GM18868 (cell line): ENCODE results near the gene OR7G2.
"Not testable (repeated sequence)": the region's sequence is repeated elsewhere in the genome, so short reads cannot be mapped to it uniquely, and the experiment has no call there.

Source experiments
- ATAC-seq: cut with Tn5 transposase; IDR thresholded peaks from one replicate; pipeline ENCODE4 v1.9.1; 2021; ENCODE audit warnings: mild to moderate bottlenecking, moderate library complexity; ENCODE audit not compliant: unreplicated experiment

Gene OR7G2

DNA sequence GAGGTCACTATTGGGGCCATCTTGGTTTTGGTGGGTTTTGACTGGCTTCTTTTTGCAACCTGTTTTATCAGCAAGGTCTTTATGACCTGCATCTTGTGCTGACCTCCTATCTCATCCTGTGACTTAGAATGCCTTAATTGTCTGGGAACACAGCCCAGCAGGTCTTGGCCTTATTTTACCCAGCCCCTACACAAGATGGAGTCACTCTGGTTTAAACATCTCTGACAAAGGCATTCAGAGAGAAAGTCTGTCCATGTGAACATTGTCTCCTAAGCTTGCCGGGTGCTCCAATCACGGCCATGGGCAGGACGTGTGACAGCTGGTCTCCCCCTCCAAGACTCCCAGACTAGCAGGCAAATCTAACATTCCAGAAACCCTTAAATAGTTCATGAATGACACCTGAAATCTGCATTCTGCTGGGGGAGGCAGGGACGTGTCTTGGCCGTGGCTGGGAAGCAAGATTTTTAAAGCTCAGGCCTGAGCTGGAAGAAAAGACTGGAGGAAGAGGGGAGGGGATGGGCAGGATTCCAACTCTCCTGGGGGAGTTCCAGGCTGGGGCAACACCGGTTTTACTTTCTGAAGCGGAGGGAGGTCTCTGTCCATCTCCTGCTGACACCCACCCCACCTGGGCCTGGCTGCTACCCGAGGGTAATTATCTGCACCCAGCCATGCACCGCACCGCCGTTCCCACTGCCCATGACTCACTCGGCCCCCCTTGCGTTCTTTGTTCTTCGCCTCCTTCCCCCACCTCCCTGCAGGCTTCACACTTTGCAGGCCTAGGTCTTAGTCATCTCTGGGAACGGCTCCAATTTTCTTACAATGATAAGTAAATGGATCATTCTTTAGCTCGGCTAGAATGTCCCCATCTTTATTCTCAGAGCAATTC, 32.0 kb downstream of the OR7G2 start:
- ATAC-seq, result no peak

- no peak for ATAC-seq
Measured at GRCh38 chr19:9073806-9074205, 33.5 kb downstream of the OR7G2 start.

DNA sequence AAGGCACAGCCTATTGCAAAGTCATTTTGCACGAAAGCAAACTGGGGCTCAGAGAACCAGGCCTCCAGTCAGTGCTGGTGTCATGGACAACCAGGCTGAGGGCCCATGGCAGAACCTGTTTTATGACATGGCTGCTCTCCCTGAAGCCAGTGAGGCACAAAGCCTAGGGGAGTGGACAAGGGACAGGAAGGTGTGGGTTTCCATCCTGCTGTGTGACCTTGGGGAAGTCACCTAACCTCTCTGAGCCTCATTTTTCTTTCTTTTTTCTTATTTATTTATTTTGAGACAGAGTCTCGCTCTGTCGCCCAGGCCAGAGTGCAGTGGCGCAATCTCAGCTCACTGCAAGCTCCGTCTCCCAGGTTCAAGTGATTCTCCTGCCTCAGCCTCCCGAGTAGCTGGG, 35.6 kb downstream of the OR7G2 start:
- ATAC-seq, result not testable (repeated sequence)

GRCh38 chr19:9070066-9070465, 37.2 kb downstream of the OR7G2 start:
- ATAC-seq, result no peak

GRCh38 chr19:9065457-9066014, 41.7 kb downstream of the OR7G2 start:
- ATAC-seq, result no peak

DNA sequence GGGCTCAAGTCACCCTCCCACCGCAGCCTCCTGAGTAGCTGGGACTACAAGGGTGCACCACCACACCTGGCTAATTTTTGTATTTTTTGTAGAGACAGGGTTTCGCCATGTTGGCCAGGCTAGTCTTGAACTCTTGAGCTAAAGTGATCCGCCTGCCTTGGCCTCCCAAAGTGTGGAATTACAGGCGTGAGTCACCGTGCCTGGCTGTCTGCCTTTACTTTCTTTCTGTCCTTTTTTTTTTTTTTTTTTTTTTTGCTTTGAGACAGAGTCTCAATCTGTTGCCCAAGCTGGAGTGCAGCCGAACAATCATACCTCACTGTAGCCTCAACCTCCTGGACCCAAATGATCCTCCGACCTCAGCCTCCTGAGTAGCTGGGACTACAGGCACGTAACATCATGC, 45.4 kb downstream of the OR7G2 start:
- ATAC-seq, result no peak

GRCh38 chr19:9060564-9061340, 46.5 kb downstream of the OR7G2 start:
- no peak for ATAC-seq

GRCh38 chr19:9058905-9059667, 48.2 kb downstream of the OR7G2 start:
- no peak for ATAC-seq

- ATAC-seq, result no peak
Measured at GRCh38 chr19:9057505-9058258, 49.6 kb downstream of the OR7G2 start.

- ATAC-seq, result not testable (repeated sequence)
Measured at GRCh38 chr19:9056131-9056530, 51.1 kb downstream of the OR7G2 start.

GRCh38 chr19:9054765-9055164, 52.5 kb downstream of the OR7G2 start:
- ATAC-seq, result no peak

DNA sequence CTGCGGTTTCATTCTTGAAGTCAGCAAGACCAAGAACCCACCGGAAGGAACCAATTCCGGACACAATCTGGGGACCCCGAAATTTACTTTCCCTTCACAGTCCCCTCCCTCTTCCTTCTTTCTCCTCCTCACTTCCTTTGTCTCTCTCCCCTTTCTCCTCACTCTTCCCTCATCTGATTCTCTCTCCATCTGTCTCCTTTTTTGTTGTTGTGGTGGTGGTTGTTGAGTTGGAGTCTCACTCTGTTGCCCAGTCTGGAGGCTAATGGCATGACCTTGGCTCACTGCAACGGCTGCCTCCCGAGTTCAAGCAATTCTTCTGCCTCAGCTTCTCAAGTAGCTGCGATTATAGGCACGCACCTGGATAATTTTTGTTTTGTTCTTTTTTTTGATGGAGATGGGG, 53.1 kb downstream of the OR7G2 start:
- ATAC-seq, result no peak

DNA sequence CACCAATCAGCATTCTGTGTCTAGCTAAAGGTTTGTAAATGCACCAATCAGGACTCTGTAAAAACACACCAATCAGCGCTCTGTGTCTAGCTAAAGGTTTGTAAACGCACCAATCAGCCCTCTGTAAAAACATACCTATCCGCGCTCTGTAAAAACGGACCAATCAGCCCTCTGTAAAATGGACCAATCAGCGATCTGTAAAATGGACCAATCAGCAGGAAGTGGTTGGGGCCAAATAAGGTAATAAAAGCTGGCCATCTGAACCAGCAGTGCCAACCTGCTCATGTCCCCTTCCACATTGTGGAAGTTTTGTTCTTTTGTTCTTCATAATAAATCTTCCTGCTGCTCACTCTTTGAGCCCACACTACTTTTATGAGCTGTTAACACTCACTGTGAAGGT, 53.6 kb downstream of the OR7G2 start:
- ATAC-seq, result not testable (repeated sequence)

DNA sequence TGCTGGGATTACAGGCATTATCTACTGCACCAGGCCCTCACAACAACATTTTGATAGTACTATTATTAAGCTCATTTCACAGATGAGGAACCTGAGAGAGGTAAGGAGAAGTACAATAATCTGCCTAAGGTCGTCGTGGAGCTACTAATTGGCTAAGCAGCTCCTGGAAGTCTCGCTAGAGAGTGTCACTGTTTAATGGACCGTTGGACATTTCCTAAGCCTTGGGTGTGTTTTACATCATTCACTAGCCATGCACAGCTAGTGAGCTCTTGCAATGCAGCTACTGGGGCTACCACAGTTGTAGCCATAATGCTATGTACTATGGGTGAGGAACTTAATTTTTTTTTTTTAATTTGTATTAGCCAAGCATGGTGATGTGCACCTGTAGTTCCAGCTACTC, 54.4 kb downstream of the OR7G2 start:
- ATAC-seq, result no peak
